Keratinocyte (primary cell): ENCODE measurements around the gene TUBB3. TPM values are rescaled to one million over a fixed set of nuclear protein-coding genes. Genes with fewer than 3 reads are reported as not detected.

Source experiments
- DNase-seq: peaks from one replicate; pipeline ENCODE4 v3.0.0-alpha.2; 2011; ENCODE audit warnings: low read depth, missing footprints, low spot score
- FAIRE-seq: peaks from 2 replicates; lab custom pipeline; 2011; peaks lifted over from hg19 to GRCh38; lab: Jason Lieb, UNC
- H2AFZ ChIP-seq: 2 replicates; pipeline ENCODE4 v1.6.0; 2012; ENCODE audit warnings: low read length, control low read depth, inconsistent platforms; ENCODE audit not compliant: control insufficient read depth
- H3K27ac ChIP-seq: 2 replicates; pipeline ENCODE4 v1.5.1; 2011; ENCODE audit warnings: low read length; ENCODE audit not compliant: control insufficient read depth, insufficient read depth
- H3K27me3 ChIP-seq: 3 replicates; pipeline ENCODE4 v1.6.0; 2011; ENCODE audit warnings: low read length; ENCODE audit not compliant: control insufficient read depth, insufficient read depth; ENCODE audit errors: extremely low read depth
- H3K36me3 ChIP-seq, 2 experiments: 2 replicates in 1 of 2; 3 replicates in 1 of 2; pipeline ENCODE4 v1.5.1; 2011; ENCODE audit warnings: low read length in 2 of 2, mild to moderate bottlenecking in 1 of 2; ENCODE audit not compliant: control insufficient read depth in 2 of 2, insufficient read depth in 2 of 2; ENCODE audit errors: extremely low read depth in 1 of 2
- H3K4me1 ChIP-seq: 3 replicates; pipeline ENCODE4 v1.5.1; 2011; ENCODE audit warnings: low read length; ENCODE audit not compliant: control insufficient read depth, insufficient read depth; ENCODE audit errors: extremely low read depth
- H3K4me2 ChIP-seq: 3 replicates; pipeline ENCODE4 v1.6.0; 2011; ENCODE audit warnings: low read depth, low read length; ENCODE audit not compliant: control insufficient read depth, insufficient read depth; ENCODE audit errors: extremely low read depth
- H3K4me3 ChIP-seq, 3 experiments: fragments of 200-600 bp in 1 of 3; sonication (generic) in 1 of 3; 2 replicates in 2 of 3; 3 replicates in 1 of 3; pipeline ENCODE4 v1.5.1; 2011 to 2016; ENCODE audit warnings: low read length in 3 of 3, mild to moderate bottlenecking in 3 of 3, control low read depth in 2 of 3, inconsistent platforms in 1 of 3, low read depth in 1 of 3, mixed read lengths in 1 of 3, mixed run types in 1 of 3, moderate library complexity in 1 of 3; ENCODE audit not compliant: control insufficient read depth in 2 of 3, insufficient read depth in 2 of 3; ENCODE audit errors: extremely low read depth in 1 of 3
- H3K79me2 ChIP-seq: 2 replicates; pipeline ENCODE4 v1.6.0; 2012; ENCODE audit warnings: low read length; ENCODE audit not compliant: control insufficient read depth, insufficient read depth
- H3K9ac ChIP-seq: 3 replicates; pipeline ENCODE4 v1.6.0; 2011; ENCODE audit warnings: low read length; ENCODE audit not compliant: control insufficient read depth, insufficient read depth; ENCODE audit errors: extremely low read depth
- H3K9me1 ChIP-seq: 3 replicates; pipeline ENCODE4 v1.6.0; 2011; ENCODE audit warnings: low read length; ENCODE audit not compliant: control insufficient read depth, insufficient read depth; ENCODE audit errors: extremely low read depth
- H3K9me3 ChIP-seq: 2 replicates; pipeline ENCODE4 v1.5.1; 2012; ENCODE audit warnings: low read depth, low read length; ENCODE audit not compliant: control insufficient read depth
- H4K20me1 ChIP-seq: 3 replicates; pipeline ENCODE4 v1.6.0; 2011; ENCODE audit warnings: low read length; ENCODE audit not compliant: control insufficient read depth, insufficient read depth; ENCODE audit errors: extremely low read depth
- CTCF ChIP-seq, 3 experiments: IDR thresholded peaks in 1 of 3; conservative IDR thresholded peaks in 1 of 3; optimal IDR thresholded peaks in 1 of 3; 2 replicates in 2 of 3; 3 replicates in 1 of 3; pipeline versions ENCODE3 to v1.5.1; 2011; ENCODE audit warnings: low read length in 3 of 3, mild to moderate bottlenecking in 3 of 3, moderate library complexity in 2 of 3, control low read depth in 1 of 3, inconsistent platforms in 1 of 3; ENCODE audit not compliant: insufficient read depth in 2 of 3; ENCODE audit errors: extremely low read depth in 1 of 3
- EZH2 ChIP-seq: IDR thresholded peaks from one replicate; pipeline ENCODE4 v1.6.1; 2012; ENCODE audit warnings: inconsistent platforms, mild to moderate bottlenecking, low read length, moderate library complexity
- dilution Hi-C: fragments of 300-500 bp; cut with MboI; formaldehyde crosslinking; loops from one replicate; pipeline ENCODE4 v1.7.0; 2020; ENCODE audit warnings: low sequenced_read_pairs; ENCODE audit not compliant: extremely low pct_ligation_motif_present
- polyA plus RNA-seq, 5 experiments: library from polyadenylated mRNA; depleted of rRNA in 3 of 5; stranded (reverse) in 3 of 5; stranded (forward) in 1 of 5; unstranded in 1 of 5; fragments of >200 nt; gene quantifications; 1 replicate in 1 of 5; 2 replicates in 3 of 5; 3 replicates in 1 of 5; pipeline versions ENCODE4 v1.2.1 to v1.2.3, GENCODE V29; 2011 to 2012; ENCODE audit warnings: missing spikeins in 2 of 5, low read depth in 1 of 5, low replicate concordance in 1 of 5

Gene TUBB3
- polyA plus RNA-seq, 1 donor (not counting 4 experiments of a cell fraction or from before 2014, with no cell fraction given), result 34.0 TPM

GRCh38 chr16:89981414-89981813 is 58.3 kb downstream of the TUBB3 start:
- peaks cover 35 to 43% of the 10 kb centered on the region in 2 experiments for H3K36me3 ChIP-seq
- H3K9ac ChIP-seq, result no peak overlapping the region
- peaks cover 2% of the 10 kb centered on the region for H3K9me1 ChIP-seq
- no peak for TF ChIP-seq CTCF (optimal IDR thresholded peaks at IDR 0.05 in 1 of 3, IDR thresholded peaks at IDR 0.05 in 1 of 3, conservative IDR thresholded peaks at IDR 0.05 in 1 of 3; ENCODE audit: extremely low read depth in 1 of 3, insufficient read depth in 2 of 3, low read length in 3 of 3)
- TF ChIP-seq EZH2, result no peak
- no peak overlapping the region for H3K27ac ChIP-seq
- DNase-seq (no peak), FAIRE-seq (no peak)
- no peak overlapping the region for H2AFZ ChIP-seq
- H3K4me3 ChIP-seq, result no peak overlapping the region
- H3K9me3 ChIP-seq, result no peaks in the 10 kb centered on the region
- dilution Hi-C loops, result no loop called here
- H3K79me2 ChIP-seq, result peaks cover 14% of the 10 kb centered on the region
- no peaks in the 10 kb centered on the region for H3K4me1 ChIP-seq
- H3K27me3 ChIP-seq, result no peaks in the 10 kb centered on the region
- H3K4me2 ChIP-seq, result no peak overlapping the region
- H4K20me1 ChIP-seq, result peaks cover 2% of the 10 kb centered on the region

GRCh38 chr16:89982318-89982717 is 59.2 kb downstream of the TUBB3 start:
- Histone ChIP-seq H3K4me2 (no peak overlapping the region), H2AFZ (no peak overlapping the region), H3K4me1 (no peaks in the 10 kb centered on the region), H3K27me3 (no peaks in the 10 kb centered on the region), H3K79me2 (peaks cover 10% of the 10 kb centered on the region), H3K4me3 (no peak overlapping the region), H3K9ac (no peak overlapping the region), H3K27ac (no peak overlapping the region), H4K20me1 (peaks cover 2% of the 10 kb centered on the region), H3K9me1 (peaks cover 2% of the 10 kb centered on the region), H3K9me3 (no peaks in the 10 kb centered on the region), H3K36me3 (peaks cover 39 to 48% of the 10 kb centered on the region in 2 experiments)
- FAIRE-seq, result no peak
- dilution Hi-C loops, result no loop called here
- no peak for DNase-seq
- TF ChIP-seq CTCF (optimal IDR thresholded peaks at IDR 0.05 in 1 of 3, IDR thresholded peaks at IDR 0.05 in 1 of 3, conservative IDR thresholded peaks at IDR 0.05 in 1 of 3; ENCODE audit: extremely low read depth in 1 of 3, insufficient read depth in 2 of 3, low read length in 3 of 3) (no peak), EZH2 (no peak)
